ENCODE measurements around the gene DLL3.

Gene DLL3

DNA sequence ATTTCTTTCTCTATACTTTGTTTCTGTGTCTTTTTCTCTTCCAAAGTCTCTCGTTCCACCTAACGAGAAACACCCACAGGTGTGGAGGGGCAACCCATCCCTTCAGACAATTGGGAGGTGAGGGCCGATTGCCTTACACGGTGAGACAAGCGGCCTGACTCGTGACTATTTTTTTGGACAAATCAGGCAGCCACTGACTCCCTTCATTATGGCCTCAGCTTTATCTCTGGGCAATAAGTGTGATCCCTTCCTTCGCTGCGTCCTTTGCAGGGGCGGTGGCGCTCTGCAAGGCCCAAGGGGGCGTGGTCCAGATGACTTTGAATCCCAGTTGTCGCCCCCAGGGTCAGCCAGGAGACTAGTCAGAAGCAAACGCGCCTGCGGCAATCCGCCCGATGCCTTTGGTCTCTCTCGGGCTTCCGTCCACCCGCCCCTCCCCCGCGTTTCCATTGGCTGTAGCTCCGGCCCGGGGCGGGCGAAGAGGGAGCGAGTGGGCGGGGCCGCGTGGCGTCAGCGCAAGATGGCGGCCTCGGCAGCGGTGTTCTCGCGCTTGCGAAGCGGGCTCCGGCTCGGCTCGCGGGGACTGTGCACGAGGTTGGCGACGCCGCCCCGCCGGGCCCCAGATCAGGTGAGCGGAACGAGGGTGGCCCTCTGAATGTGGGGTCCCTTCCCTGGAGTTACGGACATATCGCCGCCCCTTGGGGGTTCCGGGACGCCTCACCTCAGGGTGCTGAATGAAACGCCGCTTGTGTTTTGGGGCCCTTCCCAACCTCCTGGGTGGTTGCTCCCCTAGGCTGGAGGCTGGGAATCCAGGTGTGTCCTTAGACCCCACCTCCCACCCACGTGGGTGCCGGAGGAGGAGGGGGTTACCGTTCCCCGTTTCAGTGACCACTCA is 18.2 kb upstream of the DLL3 start, which contains the start of gene TIMM50:
TIMM50 (plus strand) TSS at position 502 of the 892 bp plus-strand sequence; CDS start at position 518, 16 bp downstream.
- TF ChIP-seq, protein P1, sequence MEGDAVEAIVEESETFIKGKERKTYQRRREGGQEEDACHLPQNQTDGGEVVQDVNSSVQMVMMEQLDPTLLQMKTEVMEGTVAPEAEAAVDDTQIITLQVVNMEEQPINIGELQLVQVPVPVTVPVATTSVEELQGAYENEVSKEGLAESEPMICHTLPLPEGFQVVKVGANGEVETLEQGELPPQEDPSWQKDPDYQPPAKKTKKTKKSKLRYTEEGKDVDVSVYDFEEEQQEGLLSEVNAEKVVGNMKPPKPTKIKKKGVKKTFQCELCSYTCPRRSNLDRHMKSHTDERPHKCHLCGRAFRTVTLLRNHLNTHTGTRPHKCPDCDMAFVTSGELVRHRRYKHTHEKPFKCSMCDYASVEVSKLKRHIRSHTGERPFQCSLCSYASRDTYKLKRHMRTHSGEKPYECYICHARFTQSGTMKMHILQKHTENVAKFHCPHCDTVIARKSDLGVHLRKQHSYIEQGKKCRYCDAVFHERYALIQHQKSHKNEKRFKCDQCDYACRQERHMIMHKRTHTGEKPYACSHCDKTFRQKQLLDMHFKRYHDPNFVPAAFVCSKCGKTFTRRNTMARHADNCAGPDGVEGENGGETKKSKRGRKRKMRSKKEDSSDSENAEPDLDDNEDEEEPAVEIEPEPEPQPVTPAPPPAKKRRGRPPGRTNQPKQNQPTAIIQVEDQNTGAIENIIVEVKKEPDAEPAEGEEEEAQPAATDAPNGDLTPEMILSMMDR (IDR thresholded peaks at IDR 0.05): no peak

DNA sequence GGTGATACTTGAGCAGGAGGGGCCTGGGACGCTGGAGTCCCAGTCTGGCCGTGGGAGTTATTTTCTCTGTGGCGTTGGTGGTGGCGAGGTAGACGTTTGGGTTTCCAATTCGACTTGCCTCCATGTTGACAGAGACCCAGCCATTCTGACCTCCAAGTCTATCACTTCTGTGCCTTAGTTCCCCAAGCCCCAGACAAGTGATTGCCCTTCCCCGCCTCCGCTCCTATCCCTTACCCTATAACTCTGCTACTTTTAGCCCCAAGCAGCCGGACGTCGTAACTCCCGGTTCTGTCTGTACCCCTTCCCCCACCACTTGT is 17.6 kb upstream of the DLL3 start:
- TF ChIP-seq, protein P1 (IDR thresholded peaks at IDR 0.05): no peak

DNA sequence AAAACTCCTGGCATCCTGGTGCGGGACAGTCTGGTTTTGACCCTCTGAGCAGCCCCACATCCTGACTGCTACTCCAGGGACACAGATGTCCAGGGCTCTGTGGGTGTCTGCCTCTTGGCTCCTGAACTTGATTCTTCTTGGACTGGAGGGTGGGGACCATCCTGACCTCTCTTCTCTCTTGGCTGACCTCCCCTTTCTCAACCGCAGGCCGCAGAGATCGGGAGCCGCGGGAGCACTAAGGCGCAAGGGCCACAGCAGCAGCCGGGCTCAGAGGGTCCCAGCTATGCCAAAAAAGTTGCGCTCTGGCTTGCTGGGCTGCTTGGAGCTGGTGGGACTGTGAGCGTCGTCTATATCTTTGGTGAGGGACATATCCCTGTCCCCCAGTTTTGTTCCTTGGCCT is 17.1 kb upstream of the DLL3 start:
- TF ChIP-seq, protein P1 (IDR thresholded peaks at IDR 0.05): no peak

DNA sequence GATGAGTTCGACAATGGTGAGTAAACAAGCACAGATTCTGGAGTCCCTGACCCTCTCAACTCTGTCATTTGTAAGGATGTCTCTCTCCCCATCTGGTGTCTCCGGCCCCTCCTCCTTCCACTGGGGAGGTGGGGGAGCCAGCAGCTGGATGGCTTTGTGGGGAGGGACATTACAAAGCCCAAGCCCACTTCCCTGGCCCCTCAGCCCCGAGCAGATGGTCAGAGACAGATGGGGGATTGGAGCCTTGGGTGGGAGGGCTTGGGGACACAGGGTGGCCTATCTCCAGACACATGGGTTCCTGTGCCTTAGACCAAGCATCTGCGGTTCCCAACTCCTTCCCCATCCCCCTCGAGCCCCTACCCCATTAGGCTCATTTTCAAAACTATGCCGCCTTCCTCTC is 15.6 kb upstream of the DLL3 start:
- TF ChIP-seq, protein P1 (IDR thresholded peaks at IDR 0.05): no peak

DNA sequence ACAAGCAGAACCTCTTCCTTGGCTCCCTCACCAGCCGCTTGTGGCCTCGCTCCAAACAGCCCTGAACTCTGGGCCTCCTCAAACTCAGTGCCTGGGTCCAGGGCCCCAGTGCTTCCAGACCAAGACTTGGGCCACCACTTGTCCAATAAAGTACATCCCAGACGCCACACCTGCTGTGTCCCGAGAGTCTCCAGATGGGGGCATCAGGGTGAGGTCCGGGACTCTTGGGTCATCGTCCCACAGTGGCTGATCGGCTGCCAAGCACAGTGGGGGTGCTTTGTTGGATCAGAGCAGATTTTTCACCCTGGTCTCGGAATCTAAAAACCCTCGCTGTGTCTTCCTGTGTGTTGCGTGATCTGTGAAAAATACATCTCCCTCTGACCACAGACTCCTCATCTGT is 9.0 kb upstream of the DLL3 start:
- TF ChIP-seq, protein P1 (IDR thresholded peaks at IDR 0.05): no peak

DNA sequence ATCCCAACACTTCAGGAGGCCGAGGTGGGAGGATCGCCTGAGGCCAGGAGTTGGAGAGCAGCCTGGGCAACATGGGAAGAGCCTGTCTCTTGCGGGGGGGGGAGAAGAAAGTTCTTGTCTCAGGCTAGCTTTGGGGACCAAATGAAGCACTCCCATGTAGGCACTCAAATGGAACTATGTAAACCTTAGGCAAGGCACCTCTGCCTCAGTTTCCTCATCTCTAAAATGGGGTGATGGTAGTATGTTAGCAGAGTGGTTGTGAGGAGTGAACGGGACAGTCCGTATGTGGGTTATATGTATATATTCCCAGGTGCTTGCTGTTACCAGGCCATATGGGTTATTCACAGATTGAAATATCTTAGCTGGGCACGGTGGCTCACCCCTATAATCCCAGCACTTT is 6.5 kb upstream of the DLL3 start:
- TF ChIP-seq, protein P1 (IDR thresholded peaks at IDR 0.05): no peak

DNA sequence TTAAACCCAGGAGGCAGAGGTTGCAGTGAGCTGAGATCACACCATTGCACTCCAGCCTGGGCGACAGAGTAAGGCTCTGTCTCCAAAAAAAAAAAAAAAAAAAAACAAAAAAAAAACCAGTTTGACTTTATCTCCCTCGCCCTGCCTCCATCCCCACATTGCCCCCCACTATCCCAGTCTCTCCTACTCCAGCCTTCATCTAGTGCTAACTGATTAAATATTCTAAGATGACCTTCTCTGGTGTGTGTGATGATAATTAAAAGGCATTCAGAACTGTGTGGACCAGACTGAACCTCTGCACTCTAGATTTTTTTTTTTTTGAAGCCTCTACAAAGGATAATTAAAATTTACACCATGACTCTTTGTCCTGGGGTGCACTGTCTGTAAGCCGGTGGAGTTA is 6.0 kb upstream of the DLL3 start:
- TF ChIP-seq, protein P1 (IDR thresholded peaks at IDR 0.05): no peak
